CD4-positive, alpha-beta T cell treated with Interleukin-12 subunit alpha and Interleukin-12 subunit beta, for 1 hour (primary cell): ENCODE data around the gene EPN3.

Source experiments
- DNase-seq: peaks from one replicate; pipeline ENCODE4 v3.0.0-alpha.2; 2020

Gene EPN3

DNA sequence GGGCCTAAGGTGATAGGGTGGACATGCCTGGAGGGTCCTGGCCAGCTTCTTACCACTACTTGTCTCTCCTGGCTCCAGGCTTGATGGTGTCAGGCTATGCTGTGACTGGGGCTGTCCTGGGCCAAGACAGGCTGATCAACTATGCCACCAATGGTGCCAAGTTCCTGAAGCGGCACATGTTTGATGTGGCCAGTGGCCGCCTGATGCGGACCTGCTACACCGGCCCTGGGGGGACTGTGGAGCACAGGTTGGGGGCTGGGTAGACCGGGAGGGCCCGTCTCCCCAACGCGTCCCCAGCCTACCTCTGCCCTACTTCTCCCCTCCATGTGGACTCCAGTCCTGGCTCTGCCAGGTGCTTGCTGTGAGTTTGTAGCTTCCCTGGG, 18.9 kb downstream of the EPN3 start:
- DNase-seq: no peak

GRCh38 chr17:50551884-50552283, 19.3 kb downstream of the EPN3 start:
- no peak for DNase-seq

DNA sequence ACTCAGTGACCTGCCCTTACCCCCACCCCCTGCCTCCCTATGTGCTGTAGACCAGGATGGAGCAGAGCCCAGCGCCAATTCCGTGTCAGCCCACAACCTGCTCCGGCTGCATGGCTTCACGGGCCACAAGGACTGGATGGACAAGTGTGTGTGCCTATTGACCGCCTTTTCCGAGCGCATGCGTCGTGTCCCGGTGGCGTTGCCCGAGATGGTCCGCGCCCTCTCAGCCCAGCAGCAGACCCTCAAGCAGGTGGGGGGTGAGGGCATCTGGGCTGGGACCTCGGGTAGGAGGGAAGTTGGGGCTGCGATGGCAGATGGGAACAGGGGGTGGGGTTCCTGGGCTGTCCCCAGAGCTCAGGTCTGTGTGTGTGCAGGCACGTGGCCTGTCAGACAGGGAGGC, 21.7 kb downstream of the EPN3 start:
- DNase-seq: no peak

- no peak for DNase-seq
Observed at GRCh38 chr17:50556803-50557202, 24.3 kb downstream of the EPN3 start.

- no peak for DNase-seq
Observed at GRCh38 chr17:50557630-50558029, 25.1 kb downstream of the EPN3 start.

DNA sequence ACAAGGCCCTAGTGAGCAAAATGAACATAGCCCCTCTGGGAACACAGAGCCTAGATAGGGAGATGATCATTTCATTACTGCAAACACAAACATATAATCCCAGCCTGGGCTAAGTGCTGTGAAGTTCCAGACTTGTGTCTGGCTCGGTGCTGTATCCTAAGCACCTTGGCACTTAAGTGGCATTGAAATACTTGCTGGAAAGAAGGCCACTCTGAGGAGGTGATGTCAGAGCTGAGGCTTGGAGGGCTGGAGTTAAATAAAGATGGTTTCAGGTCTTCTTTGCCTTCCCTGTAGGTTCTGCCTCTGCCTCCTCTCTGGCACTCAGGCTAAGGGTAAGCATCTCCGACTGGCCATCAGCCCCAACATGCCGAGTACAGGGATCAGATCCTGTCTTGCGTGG, 25.6 kb downstream of the EPN3 start:
- DNase-seq: no peak

DNA sequence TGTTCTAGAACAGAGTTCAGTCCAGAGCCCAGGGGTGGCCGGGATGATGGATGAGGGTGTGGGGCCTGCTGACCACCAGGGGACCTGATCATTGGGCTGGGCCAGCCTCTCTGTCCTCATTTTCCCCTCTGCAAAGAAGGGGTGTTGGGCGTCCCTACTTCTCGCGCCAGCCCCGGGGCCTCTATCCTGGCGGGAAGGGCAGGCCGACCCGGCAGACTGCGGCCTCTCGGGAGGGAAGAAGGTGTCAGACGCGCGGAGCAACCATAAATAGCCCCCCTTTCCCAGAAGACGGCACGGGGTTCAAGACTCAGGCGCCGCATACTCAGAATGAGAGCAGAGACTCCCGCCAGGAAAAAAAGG, 26.0 kb downstream of the EPN3 start:
- no peak for DNase-seq

DNA sequence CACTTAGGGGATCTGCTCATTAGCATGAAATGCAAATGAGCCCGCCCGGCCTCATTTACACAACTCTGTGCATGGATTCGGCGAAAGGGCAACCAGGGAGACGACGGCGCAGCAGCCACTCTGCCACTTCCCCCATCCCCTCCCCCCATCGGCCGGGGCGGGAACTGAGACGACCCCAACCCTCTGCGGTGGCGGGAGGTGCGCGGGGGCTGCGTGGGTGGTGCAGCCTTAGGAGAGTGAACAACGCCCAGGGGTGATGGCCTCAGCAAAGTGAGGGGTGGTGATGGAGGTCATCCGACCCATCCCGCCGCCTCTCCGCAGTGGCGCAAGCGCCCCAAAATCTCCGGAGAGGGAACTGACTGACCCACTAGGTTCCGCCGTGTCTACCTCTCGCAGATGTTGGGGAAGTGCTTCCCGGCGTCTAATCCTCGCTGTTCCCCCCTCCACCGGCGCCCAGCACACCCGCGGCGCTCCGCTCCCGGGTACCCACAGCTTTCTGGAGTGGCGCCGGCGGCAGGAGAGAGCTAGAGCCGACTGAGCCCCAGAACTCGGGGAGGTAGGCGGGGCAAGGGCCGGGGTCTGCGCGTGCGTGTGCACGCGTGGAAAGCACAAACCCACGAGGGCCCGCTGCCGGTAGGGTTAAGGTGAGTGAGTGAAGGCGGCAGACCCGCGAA, 26.5 kb downstream of the EPN3 start:
- no peak for DNase-seq

DNA sequence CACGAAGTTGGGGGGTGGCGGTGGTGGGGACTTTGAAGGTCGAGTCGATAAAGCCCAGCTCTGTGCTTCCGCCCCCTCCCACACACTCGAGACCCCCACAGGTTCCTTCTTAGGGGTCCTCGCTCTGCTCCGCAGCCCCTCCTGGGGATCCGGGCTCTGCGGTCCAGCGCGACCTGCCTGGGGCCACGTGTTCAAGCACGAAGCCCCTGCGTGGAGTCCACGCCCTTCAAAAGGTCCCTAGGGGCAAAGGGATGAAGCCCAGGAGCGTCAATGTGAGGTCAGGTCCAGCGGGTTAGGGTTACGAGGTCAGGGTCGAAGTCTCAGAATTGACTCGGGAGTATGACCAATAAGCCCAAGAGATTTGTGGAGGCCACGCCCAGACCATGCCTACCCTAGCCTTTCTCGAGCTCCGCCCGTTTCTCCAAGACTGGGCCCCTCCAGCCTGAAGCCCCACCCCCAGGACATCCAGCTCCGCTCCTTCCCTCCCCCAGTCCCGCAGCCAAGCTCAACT, 27.2 kb downstream of the EPN3 start:
- peak; percentile 33 for DNase-seq

DNA sequence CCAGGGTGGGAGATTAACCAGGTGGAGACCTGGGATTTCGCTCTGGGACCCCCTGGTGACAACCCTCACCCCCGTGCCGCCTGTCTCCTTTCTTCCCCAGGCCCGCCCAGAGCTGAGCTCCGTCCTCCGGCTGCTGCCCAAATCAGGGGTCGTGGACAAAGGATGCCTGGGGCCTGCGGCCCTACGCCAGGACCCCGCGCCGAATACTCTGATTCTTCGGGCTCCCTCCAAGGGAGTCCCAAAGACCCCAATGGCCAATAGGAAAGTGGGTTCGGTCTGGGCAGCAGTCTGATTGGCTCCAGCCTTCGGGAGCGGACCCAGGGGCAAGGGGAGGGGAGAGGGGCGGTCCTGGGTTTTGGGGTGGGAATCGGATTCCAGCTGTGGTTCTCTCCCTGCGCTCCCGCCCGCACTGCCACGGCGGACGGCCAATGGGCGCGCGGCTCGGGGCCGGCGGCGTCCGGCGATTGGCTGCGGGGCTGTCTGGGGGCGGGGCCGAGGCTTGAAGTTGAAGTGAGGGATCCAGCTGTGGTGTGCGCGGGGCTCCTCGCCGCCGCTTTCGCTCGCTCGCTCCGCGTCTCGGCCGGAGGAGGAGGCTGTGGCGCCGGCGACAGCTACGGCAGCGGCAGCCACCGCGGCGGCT, 27.8 kb downstream of the EPN3 start, which contains the start of gene CACNA1G:
TSS of gene CACNA1G (plus strand) at position 531 of the 640 bp plus-strand sequence. CDS start 745 bp downstream, outside the sequence.
- peak; percentile 90 for DNase-seq

- peak; percentile 26 for DNase-seq
Observed at GRCh38 chr17:50560931-50561745, 28.6 kb downstream of the EPN3 start.

DNA sequence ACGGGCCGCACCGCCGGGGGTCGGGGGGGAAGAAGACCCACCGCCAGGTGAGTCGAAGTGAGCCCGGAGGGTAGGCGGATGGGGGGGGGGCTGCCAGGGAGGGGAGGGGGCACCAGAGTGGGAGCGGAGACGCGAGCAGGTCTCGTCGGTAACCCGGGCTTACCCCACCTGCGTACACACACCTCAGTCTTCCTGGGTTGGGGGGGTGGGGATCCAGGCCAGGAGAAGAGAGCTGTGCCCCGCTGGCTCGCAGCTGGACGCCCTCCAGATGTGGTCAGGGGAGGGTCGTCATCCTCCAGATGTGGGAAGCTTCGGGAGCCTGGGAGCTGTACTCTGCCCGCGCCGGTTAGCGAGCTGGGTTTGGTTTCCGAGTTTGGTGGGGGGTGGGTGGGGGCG, 29.2 kb downstream of the EPN3 start:
- DNase-seq: no peak

- DNase-seq: no peak
Observed at GRCh38 chr17:50562242-50563091, 29.9 kb downstream of the EPN3 start.

DNA sequence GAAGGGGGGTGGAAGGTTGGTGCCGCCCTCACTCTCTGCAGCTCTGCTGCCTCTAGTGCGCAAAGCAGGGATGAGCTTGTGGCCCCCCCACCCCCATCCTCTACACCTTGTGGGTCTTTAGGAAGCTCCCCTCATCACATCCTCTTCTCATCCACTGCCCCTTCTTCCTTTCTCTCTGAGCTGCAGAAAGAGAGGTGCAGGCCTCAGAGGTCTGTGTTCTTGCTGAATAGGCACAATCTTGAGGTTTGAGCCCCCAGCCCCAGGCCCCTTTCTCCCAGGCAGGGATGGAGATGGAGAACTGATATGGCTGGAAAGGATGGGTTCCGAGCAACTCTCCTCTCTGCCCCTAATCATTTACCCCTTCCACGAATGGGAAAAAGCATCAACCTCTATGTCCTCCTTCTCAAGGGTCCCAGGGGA, 30.6 kb downstream of the EPN3 start:
- DNase-seq: no peak

DNA sequence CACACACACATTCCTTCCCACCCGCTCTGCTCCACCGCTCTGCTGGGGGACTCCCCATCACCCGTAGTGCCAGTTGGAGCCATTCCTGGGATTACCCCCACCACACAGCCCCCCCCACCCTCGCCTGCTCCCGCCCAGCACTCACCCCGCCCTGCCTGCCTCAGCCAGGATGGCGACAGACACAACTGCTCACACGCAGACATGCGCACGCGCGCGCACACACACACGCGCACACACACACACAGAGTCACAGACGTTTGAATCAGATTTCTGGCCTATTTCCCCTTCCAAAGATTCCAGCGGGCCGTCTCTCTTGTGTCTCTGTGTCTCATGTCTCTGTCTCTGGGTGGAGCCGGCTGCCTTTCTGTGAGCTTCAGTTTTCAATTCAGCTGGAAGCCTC, 32.4 kb downstream of the EPN3 start:
- DNase-seq: no peak

GRCh38 chr17:50565402-50566350, 33.1 kb downstream of the EPN3 start:
- DNase-seq: peak; percentile 42

- DNase-seq: no peak
Observed at GRCh38 chr17:50566886-50567285, 34.4 kb downstream of the EPN3 start.

- no peak for DNase-seq
Observed at GRCh38 chr17:50568659-50569058, 36.1 kb downstream of the EPN3 start.

DNA sequence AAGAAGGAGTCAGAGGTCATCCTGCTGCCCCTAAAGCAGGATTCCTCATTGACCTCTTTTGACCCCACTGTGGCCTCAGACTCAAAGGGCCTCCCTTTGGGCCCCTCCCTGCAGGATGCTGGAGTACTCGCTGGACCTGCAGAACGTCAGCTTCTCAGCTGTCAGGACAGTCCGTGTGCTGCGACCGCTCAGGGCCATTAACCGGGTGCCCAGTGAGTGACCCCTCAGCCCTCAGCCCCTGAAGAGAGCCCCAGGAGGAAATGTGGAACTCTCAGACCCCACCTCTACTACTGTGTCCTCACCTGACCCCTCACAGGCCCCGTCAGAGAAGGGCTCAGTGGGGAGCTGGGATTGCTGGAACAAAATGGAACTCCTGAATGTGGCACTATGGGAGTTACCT, 37.1 kb downstream of the EPN3 start:
- no peak for DNase-seq

DNA sequence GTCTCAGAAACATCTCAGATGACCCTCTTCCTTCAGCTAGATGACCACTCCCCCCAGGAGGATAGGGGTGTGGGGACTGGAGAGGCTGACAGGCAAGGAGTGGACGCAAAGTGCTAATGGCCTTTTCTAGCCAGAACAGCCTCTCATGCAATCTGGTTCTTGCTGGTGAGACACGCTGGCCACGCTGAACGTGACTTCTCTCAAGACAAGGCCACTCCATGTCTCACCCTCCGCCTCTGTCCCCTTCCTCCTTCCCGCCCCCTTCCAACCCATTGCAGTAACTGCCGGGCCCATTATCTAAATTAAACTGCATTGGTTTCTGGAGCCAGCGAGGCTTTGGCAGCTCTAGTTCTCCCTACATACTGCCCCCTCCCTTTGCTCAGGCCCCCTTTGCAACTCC, 37.5 kb downstream of the EPN3 start:
- no peak for DNase-seq

GRCh38 chr17:50570528-50570927, 38.0 kb downstream of the EPN3 start:
- no peak for DNase-seq

DNA sequence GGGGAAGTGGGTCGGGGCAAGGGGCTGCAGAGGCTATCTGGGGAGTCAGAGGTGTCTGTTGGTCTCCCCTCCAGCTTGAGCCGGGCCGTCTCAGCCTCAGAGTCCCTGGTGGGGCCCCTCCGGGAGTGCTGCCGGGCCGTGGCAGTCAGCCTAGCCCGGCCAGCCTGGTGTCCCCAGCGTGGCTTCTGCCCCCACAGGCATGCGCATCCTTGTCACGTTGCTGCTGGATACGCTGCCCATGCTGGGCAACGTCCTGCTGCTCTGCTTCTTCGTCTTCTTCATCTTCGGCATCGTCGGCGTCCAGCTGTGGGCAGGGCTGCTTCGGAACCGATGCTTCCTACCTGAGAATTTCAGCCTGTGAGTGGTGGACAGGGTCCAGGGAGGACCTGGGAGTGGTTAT, 39.1 kb downstream of the EPN3 start:
- no peak for DNase-seq
